Sigmoid colon (tissue), 4 donors: ENCODE data around the gene CNBP.

Source experiments
- CTCF ChIP-seq, 4 experiments: fragments of 450-650 bp in 3 of 4; fragments of 200-600 bp in 1 of 4; IDR thresholded peaks; one replicate each; pipeline ENCODE4 v1.5.1; 2016 to 2019; ENCODE audit warnings: antibody characterized with exemption in 4 of 4, mild to moderate bottlenecking in 3 of 4, moderate library complexity in 2 of 4
- EP300 ChIP-seq, 4 donors: sonication (generic); formaldehyde crosslinking; IDR thresholded peaks; one replicate each; pipeline ENCODE4 v1.6.1; 2017; ENCODE audit warnings: antibody characterized with exemption in 4 of 4
- POLR2A ChIP-seq, 2 donors: fragments of 450-650 bp; IDR thresholded peaks; one replicate each; pipeline ENCODE4 v1.6.1; 2016; ENCODE audit warnings: antibody characterized with exemption in 2 of 2, mild to moderate bottlenecking in 2 of 2, moderate library complexity in 2 of 2

- TF ChIP-seq POLR2A (IDR thresholded peaks at IDR 0.05) (no peak), CTCF (IDR thresholded peaks at IDR 0.05) (no peak), EP300 (IDR thresholded peaks at IDR 0.05) (no peak)
These were observed 56.9 kb downstream of the CNBP start for GRCh38 chr3:129126726-129127280.
